ENCODE data around the gene MAPKBP1. TPM values are rescaled to one million over a fixed set of nuclear protein-coding genes. Genes with fewer than 3 reads are reported as not detected.

Gene MAPKBP1
- total RNA-seq, 1 experiment from 2014 or later = 29.3 TPM

DNA sequence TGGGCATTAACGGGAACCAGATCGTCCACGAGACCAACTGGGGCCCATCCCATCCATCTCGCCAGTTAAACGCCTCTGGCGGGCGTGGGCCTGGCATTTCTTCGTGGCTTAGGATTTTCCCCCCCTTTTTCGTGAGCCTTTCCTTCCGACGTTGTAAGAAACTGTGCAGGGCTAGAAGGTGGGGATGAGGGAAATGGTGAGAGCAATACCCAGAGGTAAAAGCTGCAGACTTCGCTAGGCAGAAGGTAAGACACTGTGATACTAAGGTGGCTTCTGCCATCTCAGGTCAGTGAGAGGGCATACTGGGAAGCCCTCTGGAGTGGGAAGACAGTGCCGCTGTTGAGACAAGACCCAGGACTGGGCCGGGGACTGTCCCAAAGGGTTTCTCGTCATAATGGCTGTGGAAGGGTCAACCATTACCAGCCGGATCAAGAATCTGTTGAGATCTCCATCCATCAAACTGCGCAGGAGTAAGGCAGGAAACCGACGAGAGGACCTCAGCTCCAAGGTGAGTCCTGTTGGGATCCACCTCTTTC, 666 bp downstream of the MAPKBP1 start:
- no peak for TF ChIP-seq EZH2 (IDR thresholded peaks at IDR 0.05; ENCODE audit: borderline replicate concordance, low read depth, low read length, poor library complexity, severe bottlenecking)
- TF ChIP-seq, protein P1, sequence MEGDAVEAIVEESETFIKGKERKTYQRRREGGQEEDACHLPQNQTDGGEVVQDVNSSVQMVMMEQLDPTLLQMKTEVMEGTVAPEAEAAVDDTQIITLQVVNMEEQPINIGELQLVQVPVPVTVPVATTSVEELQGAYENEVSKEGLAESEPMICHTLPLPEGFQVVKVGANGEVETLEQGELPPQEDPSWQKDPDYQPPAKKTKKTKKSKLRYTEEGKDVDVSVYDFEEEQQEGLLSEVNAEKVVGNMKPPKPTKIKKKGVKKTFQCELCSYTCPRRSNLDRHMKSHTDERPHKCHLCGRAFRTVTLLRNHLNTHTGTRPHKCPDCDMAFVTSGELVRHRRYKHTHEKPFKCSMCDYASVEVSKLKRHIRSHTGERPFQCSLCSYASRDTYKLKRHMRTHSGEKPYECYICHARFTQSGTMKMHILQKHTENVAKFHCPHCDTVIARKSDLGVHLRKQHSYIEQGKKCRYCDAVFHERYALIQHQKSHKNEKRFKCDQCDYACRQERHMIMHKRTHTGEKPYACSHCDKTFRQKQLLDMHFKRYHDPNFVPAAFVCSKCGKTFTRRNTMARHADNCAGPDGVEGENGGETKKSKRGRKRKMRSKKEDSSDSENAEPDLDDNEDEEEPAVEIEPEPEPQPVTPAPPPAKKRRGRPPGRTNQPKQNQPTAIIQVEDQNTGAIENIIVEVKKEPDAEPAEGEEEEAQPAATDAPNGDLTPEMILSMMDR (conservative IDR thresholded peaks at IDR 0.05; ENCODE audit: low read depth, low read length) = no peak
- ChIA-PET POLR2A (ENCODE audit: low non-redundant PET) (interaction anchor here (0.8 kb wide), 1 partner anchor 79 kb away, joined by 3 read pairs; no protein-coding TSS in a partner anchor), CTCF (interaction anchor here (0.5 to 3.9 kb wide), 6 partner anchors 36 to 1014 kb away, joined by 3 to 48 read pairs (median 4); no protein-coding TSS in a partner anchor)
- Histone ChIP-seq H3K27me3 (replicated peaks; ENCODE audit: insufficient read depth, low read depth, low read length, poor library complexity) (no peaks in the 10 kb centered on the region), H3K9me3 (ENCODE audit: low read depth, low read length, poor library complexity, severe bottlenecking) (no peaks in the 10 kb centered on the region), H3K27ac (ENCODE audit: low read depth, low read length, poor library complexity, severe bottlenecking) (peak overlapping the region; percentile 78), H3K4me1 (ENCODE audit: insufficient read depth, low read length, poor library complexity, severe bottlenecking) (peaks cover 35% of the 10 kb centered on the region), H3K36me3 (ENCODE audit: insufficient read depth, low read length, poor library complexity, severe bottlenecking) (no peaks in the 10 kb centered on the region), H3K4me3 (ENCODE audit: low read depth, low read length, poor library complexity, severe bottlenecking) (peak overlapping the region; percentile 65)
- DNase-seq (ENCODE audit: low spot score) = no peak
- BruUV-seq (replicated peaks) = TSS peak; percentile 19
- intact Hi-C loops (cut with micrococcal nuclease; ENCODE audit: unreplicated experiment) = loop anchor here (2.0 kb wide), 1 partner anchor 36 kb away; no protein-coding TSS in a partner anchor

DNA sequence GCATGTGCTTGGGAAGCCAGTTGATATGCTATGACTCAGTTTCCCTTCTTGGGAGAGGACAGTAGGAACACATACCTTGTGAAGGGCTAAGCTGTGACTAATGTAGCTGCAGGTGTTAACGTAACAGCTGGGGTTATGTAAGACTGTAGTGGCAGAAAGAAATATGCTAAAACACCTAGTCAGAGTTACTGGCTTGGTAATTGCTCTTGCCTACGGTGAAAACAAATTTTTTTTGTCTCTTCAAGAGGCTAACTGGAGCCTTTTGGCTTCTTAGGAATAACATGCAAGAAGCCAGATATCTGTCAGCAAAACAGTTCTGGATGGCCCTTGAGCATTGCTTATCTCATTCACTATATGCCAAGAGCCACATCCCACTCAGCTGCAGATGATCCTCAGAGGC, 1.4 kb downstream of the MAPKBP1 start:
- H3K9me3 ChIP-seq (ENCODE audit: low read depth, low read length, poor library complexity, severe bottlenecking) = no peaks in the 10 kb centered on the region
- TF ChIP-seq EZH2 (IDR thresholded peaks at IDR 0.05; ENCODE audit: borderline replicate concordance, low read depth, low read length, poor library complexity, severe bottlenecking) = no peak
- TF ChIP-seq, protein P1 (conservative IDR thresholded peaks at IDR 0.05; ENCODE audit: low read depth, low read length) = no peak
- H3K27ac ChIP-seq (ENCODE audit: low read depth, low read length, poor library complexity, severe bottlenecking) = no peak overlapping the region
- H3K4me1 ChIP-seq (ENCODE audit: insufficient read depth, low read length, poor library complexity, severe bottlenecking) = peaks cover 35% of the 10 kb centered on the region
- ChIA-PET POLR2A (ENCODE audit: low non-redundant PET) (no interaction called here), CTCF (no interaction called here)
- H3K36me3 ChIP-seq (ENCODE audit: insufficient read depth, low read length, poor library complexity, severe bottlenecking) = no peaks in the 10 kb centered on the region
- intact Hi-C loops (cut with micrococcal nuclease; ENCODE audit: unreplicated experiment) = loop anchor here (2.0 kb wide), 1 partner anchor 35 kb away; no protein-coding TSS in a partner anchor
- DNase-seq (ENCODE audit: low spot score) = no peak
- peak overlapping the region; percentile 65 for H3K4me3 ChIP-seq (ENCODE audit: low read depth, low read length, poor library complexity, severe bottlenecking)
- no TSS peak for BruUV-seq (replicated peaks)
- H3K27me3 ChIP-seq (replicated peaks; ENCODE audit: insufficient read depth, low read depth, low read length, poor library complexity) = no peaks in the 10 kb centered on the region

DNA sequence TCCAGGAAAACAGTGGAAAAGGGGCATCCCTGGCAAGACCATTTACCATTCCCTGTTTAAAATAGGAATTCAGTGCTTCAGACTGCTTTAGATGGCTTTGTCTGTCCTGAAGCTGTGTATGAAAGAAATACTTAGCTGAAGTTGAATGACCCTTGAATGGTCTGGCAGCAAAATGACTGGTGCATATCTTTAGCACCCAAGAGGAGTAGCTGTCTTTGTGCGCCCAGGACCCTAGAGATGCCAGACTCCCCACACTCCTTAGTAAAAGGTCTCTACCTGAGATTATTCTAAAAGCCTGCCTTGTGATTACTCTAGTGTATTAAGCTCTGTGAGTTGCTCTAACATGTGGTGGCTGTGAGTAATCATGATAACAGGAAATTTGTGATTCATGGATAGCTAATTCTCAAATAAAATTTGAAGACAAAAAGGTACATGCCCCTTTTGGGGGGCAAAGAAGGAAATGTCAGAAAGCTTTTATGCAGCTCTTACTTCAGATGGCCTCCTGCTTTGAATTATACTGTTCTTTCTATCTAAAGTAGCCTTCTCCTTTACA, 3.2 kb downstream of the MAPKBP1 start:
- CTCF ChIA-PET = no interaction called here
- no peak overlapping the region for H3K27ac ChIP-seq (ENCODE audit: low read depth, low read length, poor library complexity, severe bottlenecking)
- peaks cover 35% of the 10 kb centered on the region for H3K4me1 ChIP-seq (ENCODE audit: insufficient read depth, low read length, poor library complexity, severe bottlenecking)
- POLR2A ChIA-PET (ENCODE audit: low non-redundant PET) = interaction anchor here (0.6 kb wide), 1 partner anchor 23 kb away, joined by 3 read pairs; no protein-coding TSS in a partner anchor
- no TSS peak for BruUV-seq (replicated peaks)
- H3K9me3 ChIP-seq (ENCODE audit: low read depth, low read length, poor library complexity, severe bottlenecking) = no peaks in the 10 kb centered on the region
- no peak overlapping the region for H3K4me3 ChIP-seq (ENCODE audit: low read depth, low read length, poor library complexity, severe bottlenecking)
- intact Hi-C loops (cut with micrococcal nuclease; ENCODE audit: unreplicated experiment) = no loop called here
- TF ChIP-seq, protein P1 (conservative IDR thresholded peaks at IDR 0.05; ENCODE audit: low read depth, low read length) = no peak
- TF ChIP-seq EZH2 (IDR thresholded peaks at IDR 0.05; ENCODE audit: borderline replicate concordance, low read depth, low read length, poor library complexity, severe bottlenecking) = no peak
- no peaks in the 10 kb centered on the region for H3K27me3 ChIP-seq (replicated peaks; ENCODE audit: insufficient read depth, low read depth, low read length, poor library complexity)
- DNase-seq (ENCODE audit: low spot score) = no peak
- H3K36me3 ChIP-seq (ENCODE audit: insufficient read depth, low read length, poor library complexity, severe bottlenecking) = no peaks in the 10 kb centered on the region

Measured in A673 (cell line).